Activated CD8-positive, alpha-beta memory T cell treated with anti-CD3 and anti-CD28 coated beads for 36 hours (primary cell): ENCODE data around the gene KCTD15. TPM values are rescaled to one million over a fixed set of nuclear protein-coding genes. Genes with fewer than 3 reads are reported as not detected.

Experiments
- total RNA-seq, 2 experiments: library from RNA; stranded (reverse); gene quantifications; one replicate each; pipeline ENCODE4 v1.2.3, GENCODE V29; 2021

KCTD15 gene
- total RNA-seq, 2 experiments from 2014 or later, result 6.4 to 7.6 TPM

Other genes starting within 250 kb of the KCTD15 start
- gene CHST8, start 174.9 kb upstream of the KCTD15 start, total RNA-seq, result not detected